PFSK-1 (cell line): ENCODE measurements around the gene TBX1.

Source experiments
- POLR2AphosphoS5 ChIP-seq: IDR thresholded peaks from 2 replicates; pipeline ENCODE4 v1.6.1; 2012; ENCODE audit warnings: low read depth, mild to moderate bottlenecking, control low read depth, low read length, moderate library complexity
- REST ChIP-seq, 2 experiments: IDR thresholded peaks; 2 replicates each; pipeline versions ENCODE4 v1.6.1 to v1.8.0; 2011 to 2012; ENCODE audit warnings: low read depth in 2 of 2, low read length in 2 of 2, control low read depth in 1 of 2, inconsistent platforms in 1 of 2, mild to moderate bottlenecking in 1 of 2, moderate library complexity in 1 of 2; ENCODE audit not compliant: insufficient read depth in 1 of 2
- SIN3A ChIP-seq: IDR thresholded peaks from 2 replicates; pipeline ENCODE4 v1.6.1; 2012; ENCODE audit warnings: mild to moderate bottlenecking, low read length, moderate library complexity, borderline replicate concordance; ENCODE audit not compliant: insufficient read depth
- TAF1 ChIP-seq: IDR thresholded peaks from 2 replicates; pipeline ENCODE4 v1.6.1; 2012; ENCODE audit warnings: low read length, control low read depth, borderline replicate concordance; ENCODE audit not compliant: insufficient read depth

DNA sequence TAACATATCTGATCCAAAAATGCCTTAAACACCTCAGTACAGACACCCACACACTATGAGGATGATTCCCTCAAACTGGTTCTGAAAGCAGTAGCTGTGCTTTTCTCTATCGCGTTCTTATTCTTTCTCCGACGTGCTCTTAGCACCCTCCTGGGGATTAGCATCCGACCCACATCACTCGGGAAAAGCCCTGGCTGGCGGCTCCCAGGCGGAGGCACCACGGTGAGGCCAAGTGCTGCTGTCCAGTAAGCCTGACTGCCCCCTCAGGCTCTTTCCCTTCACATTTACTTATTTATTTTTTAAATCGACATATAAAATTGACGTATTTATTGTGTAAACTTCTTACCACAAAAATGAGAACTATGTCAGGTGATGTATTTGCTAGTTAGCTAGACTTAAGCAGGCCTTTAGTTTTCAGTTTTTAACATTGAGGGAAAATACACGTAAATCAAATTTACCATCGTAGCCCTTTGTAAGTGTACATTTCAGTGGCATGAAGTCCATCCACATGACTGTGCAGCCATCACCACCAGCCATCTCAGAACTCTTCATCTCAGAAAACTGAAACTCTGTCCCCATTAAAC, 19.2 kb downstream of the TBX1 start:
- TF ChIP-seq SIN3A = no peak
- no peak for TF ChIP-seq POLR2AphosphoS5
- TF ChIP-seq REST (IDR thresholded peaks at IDR 0.05; ENCODE audit: insufficient read depth in 1 of 2, low read depth in 2 of 2, low read length in 2 of 2) = no peak
- TF ChIP-seq TAF1 = no peak
